GM10266 (cell line): ENCODE measurements around the gene CPHXL2.

Experiments used
- DNase-seq: peaks from one replicate; pipeline ENCODE4 v3.0.0; 2012; ENCODE audit errors: extremely low spot score
- CTCF ChIP-seq: IDR thresholded peaks from 2 replicates; pipeline ENCODE4 v1.5.1; 2012; ENCODE audit warnings: mild to moderate bottlenecking, low read depth; ENCODE audit not compliant: control insufficient read depth, insufficient read depth; ENCODE audit errors: missing control alignments

CPHXL2 gene

GRCh38 chr16:75701361-75701760, 24.6 kb upstream of the CPHXL2 start, which contains the start of gene DUXB:
Gene DUXB (minus strand): TSS chr16:75701461. CDS start chr16:75701418, 43 bp downstream.
- DNase-seq, result no peak
- no peak for TF ChIP-seq CTCF

DNA sequence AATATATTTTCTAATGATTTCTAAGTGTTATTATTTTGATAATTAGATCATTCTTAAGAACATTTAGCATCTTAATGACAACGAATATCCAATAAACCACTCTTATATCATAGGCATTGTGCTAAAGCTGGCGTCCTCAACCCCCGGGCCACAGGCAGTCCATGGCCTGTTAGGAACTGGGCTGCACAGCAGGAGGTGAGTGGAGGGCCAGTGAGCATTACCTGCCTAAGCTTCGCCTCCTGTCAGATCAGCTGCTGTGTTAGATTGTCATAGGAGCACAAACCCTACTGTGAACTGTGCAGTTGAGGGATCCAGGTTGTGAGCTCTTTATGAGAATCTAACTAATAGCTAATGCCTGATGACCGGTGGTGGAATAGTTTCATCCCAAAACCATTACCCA, 20.8 kb upstream of the CPHXL2 start:
- TF ChIP-seq CTCF, result no peak
- no peak for DNase-seq

- DNase-seq, result no peak
Measured at GRCh38 chr16:75695708-75696107, 18.9 kb upstream of the CPHXL2 start.

GRCh38 chr16:75687361-75687760, 10.6 kb upstream of the CPHXL2 start:
- no peak for TF ChIP-seq CTCF
- DNase-seq, result no peak

More at GRCh38 chr16:75695708-75696107, 18.9 kb upstream of the CPHXL2 start:
- no peak for TF ChIP-seq CTCF

DNA sequence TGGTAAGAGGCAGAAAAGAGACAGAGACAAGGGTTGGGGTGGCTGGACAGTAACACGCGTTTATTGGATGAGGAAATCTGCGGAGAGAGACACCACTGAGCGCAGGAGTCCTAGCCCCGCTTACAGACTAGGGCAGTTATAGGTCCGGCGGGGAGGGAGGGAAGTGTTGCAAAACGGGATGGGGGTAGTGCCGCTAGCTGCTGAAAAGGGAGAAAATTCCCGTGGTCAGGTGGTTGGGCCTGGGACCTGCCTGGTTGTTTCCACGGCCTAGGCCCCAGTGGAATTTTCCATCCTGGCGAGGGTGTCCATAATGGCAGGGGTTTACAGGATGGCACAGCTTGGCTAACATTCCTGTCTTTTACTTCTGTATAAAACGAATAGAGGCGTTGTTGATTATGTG, 5.5 kb upstream of the CPHXL2 start:
- TF ChIP-seq CTCF, result no peak
- no peak for DNase-seq

DNA sequence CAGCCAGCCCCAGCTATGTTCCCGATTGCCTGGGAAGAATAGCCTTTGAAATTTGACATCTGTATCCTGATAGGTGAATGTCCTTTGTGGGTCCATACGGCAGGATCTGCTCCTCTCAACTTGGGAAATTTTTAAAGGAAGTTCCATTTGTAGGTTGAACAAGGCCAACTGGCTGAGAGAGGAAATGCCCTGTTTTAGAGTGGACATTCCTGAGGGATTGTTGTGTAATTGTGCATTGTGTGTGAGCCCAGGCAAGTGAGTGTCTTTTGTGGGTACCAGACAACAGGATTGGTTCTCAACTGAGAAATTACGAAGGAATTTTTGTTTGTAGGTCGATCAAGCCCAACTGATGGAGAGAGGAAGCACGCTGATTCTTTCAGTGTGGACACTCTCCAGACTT, 2.6 kb upstream of the CPHXL2 start:
- no peak for TF ChIP-seq CTCF
- DNase-seq, result no peak

GRCh38 chr16:75667503-75667902, 9.3 kb downstream of the CPHXL2 start:
- DNase-seq, result no peak
- TF ChIP-seq CTCF, result no peak
